Cardiac muscle cell (in vitro differentiated cells and primary cell): ENCODE results near the gene HIP1. TPM values are rescaled to one million over a fixed set of nuclear protein-coding genes. Genes with fewer than 3 reads are reported as not detected.

ENCODE experiments used
- DNase-seq, 2 donors: peaks; one replicate each; pipeline versions ENCODE4 v3.0.0 to v3.0.0-alpha.2; 2010 to 2017; ENCODE audit warnings: low read depth in 1 of 2, low spot score in 1 of 2
- H3K27ac ChIP-seq: fragments of 200-600 bp; sonication (generic); 2 replicates; pipeline ENCODE4 v1.5.1; 2016
- H3K27me3 ChIP-seq: fragments of 200-600 bp; sonication (generic); 2 replicates; pipeline ENCODE4 v1.6.0; 2016; ENCODE audit warnings: control low read depth
- H3K36me3 ChIP-seq: fragments of 200-600 bp; sonication (generic); 2 replicates; pipeline ENCODE4 v1.5.1; 2016; ENCODE audit warnings: control low read depth
- H3K4me1 ChIP-seq: fragments of 200-600 bp; sonication (generic); 2 replicates; pipeline ENCODE4 v1.8.1; 2017; ENCODE audit warnings: low read depth, mild to moderate bottlenecking, mixed run types
- H3K4me3 ChIP-seq: fragments of 200-600 bp; sonication (generic); 2 replicates; pipeline ENCODE4 v1.5.1; 2016; ENCODE audit warnings: mild to moderate bottlenecking
- H3K9me3 ChIP-seq: fragments of 200-600 bp; sonication (generic); 2 replicates; pipeline ENCODE4 v1.5.1; 2017; ENCODE audit warnings: low read depth, mild to moderate bottlenecking, control low read depth
- CTCF ChIP-seq: IDR thresholded peaks from 2 replicates; pipeline ENCODE4 v1.5.1; 2012; ENCODE audit warnings: low read depth, mild to moderate bottlenecking, low read length
- polyA plus RNA-seq: library from polyadenylated mRNA; unstranded; fragments of >200 nt; fragmentation: Nextera tagmentation; extraction: Ambion mirVana; gene quantifications from 2 replicates; pipeline ENCODE4 v1.2.1, GENCODE V29; 2016
- total RNA-seq: library from RNA; depleted of rRNA; stranded (reverse); fragments of >200 nt; gene quantifications from 2 replicates; pipeline ENCODE4 v1.2.3, GENCODE V29; 2016

The HIP1 gene
- total and polyA plus RNA-seq, 2 experiments from 2014 or later: 21.2 to 34.6 TPM

GRCh38 chr7:75658802-75659201, 79.9 kb downstream of the HIP1 start:
- TF ChIP-seq CTCF: no peak
- Histone ChIP-seq H3K27ac (no peak overlapping the region), H3K4me3 (no peak overlapping the region), H3K9me3 (no peaks in the 10 kb centered on the region), H3K27me3 (no peaks in the 10 kb centered on the region), H3K36me3 (no peaks in the 10 kb centered on the region), H3K4me1 (no peaks in the 10 kb centered on the region)
- no peak for DNase-seq

- Histone ChIP-seq H3K27me3 (no peaks in the 10 kb centered on the region), H3K27ac (no peak overlapping the region), H3K9me3 (no peaks in the 10 kb centered on the region), H3K4me3 (no peak overlapping the region), H3K4me1 (no peaks in the 10 kb centered on the region), H3K36me3 (no peaks in the 10 kb centered on the region)
- TF ChIP-seq CTCF: no peak
- DNase-seq: no peak
These were observed 80.4 kb downstream of the HIP1 start for GRCh38 chr7:75658369-75658768.

- no peak for TF ChIP-seq CTCF
- no peak for DNase-seq
- H3K36me3 ChIP-seq: no peaks in the 10 kb centered on the region
- H3K4me3 ChIP-seq: no peak overlapping the region
- H3K4me1 ChIP-seq: no peaks in the 10 kb centered on the region
- no peaks in the 10 kb centered on the region for H3K9me3 ChIP-seq
- H3K27ac ChIP-seq: no peak overlapping the region
- no peaks in the 10 kb centered on the region for H3K27me3 ChIP-seq
These were observed 80.9 kb downstream of the HIP1 start for GRCh38 chr7:75657866-75658265.

- no peak for TF ChIP-seq CTCF
- no peak for DNase-seq
- Histone ChIP-seq H3K27me3 (no peaks in the 10 kb centered on the region), H3K27ac (no peak overlapping the region), H3K9me3 (no peaks in the 10 kb centered on the region), H3K36me3 (no peaks in the 10 kb centered on the region), H3K4me1 (no peaks in the 10 kb centered on the region), H3K4me3 (no peak overlapping the region)
These were observed 82.0 kb downstream of the HIP1 start for GRCh38 chr7:75656740-75657139.

- no peak overlapping the region for H3K4me3 ChIP-seq
- H3K27ac ChIP-seq: no peak overlapping the region
- no peak for TF ChIP-seq CTCF
- no peaks in the 10 kb centered on the region for H3K9me3 ChIP-seq
- H3K4me1 ChIP-seq: no peaks in the 10 kb centered on the region
- H3K36me3 ChIP-seq: no peaks in the 10 kb centered on the region
- no peaks in the 10 kb centered on the region for H3K27me3 ChIP-seq
- DNase-seq: no peak
These were observed 83.2 kb downstream of the HIP1 start for GRCh38 chr7:75655536-75655935.

DNA sequence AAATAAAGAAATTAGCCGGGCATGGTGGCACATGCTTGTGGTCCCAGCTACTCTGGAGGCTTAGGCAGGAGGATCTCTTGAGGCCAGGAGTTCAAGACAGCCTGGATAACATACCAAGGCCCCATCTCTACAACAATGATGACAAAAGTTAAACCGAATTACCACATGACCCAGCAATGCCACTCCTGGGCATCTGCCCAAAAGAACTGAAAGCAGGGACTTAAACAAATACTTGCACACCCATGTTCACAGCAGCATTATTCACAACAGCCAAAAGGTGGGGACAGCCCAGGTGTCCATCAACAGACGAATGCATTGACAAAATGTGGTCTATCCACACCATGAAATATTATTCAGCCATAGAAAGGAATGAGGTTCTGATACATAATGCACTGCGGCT, 83.9 kb downstream of the HIP1 start:
- DNase-seq: no peak
- H3K27me3 ChIP-seq: no peaks in the 10 kb centered on the region
- TF ChIP-seq CTCF: no peak

More for the DNA sequence above, 83.9 kb downstream of the HIP1 start:
- H3K27ac ChIP-seq: no peak overlapping the region
- no peaks in the 10 kb centered on the region for H3K36me3 ChIP-seq
- H3K9me3 ChIP-seq: no peaks in the 10 kb centered on the region
- H3K4me3 ChIP-seq: no peak overlapping the region
- H3K4me1 ChIP-seq: peaks cover 4% of the 10 kb centered on the region
